Smooth muscle cell of bladder (primary cell): ENCODE data around the gene SLC4A9. TPM values are rescaled to one million over a fixed set of nuclear protein-coding genes. Genes with fewer than 3 reads are reported as not detected.

Source experiments
- total RNA-seq: library from RNA; depleted of rRNA; stranded (reverse); fragments of >200 nt; gene quantifications from 2 replicates; pipeline ENCODE4 v1.2.3, GENCODE V29; 2014

The SLC4A9 gene
- total RNA-seq, result not detected in 2 replicates

GRCh38 chr5:140360101-140360500 is at the start of gene SLC4A9:
TSS of gene SLC4A9 (plus strand) at chr5:140360194. CDS start at chr5:140360237, 43 bp downstream.

GRCh38 chr5:140346348-140347221 is 13.4 kb upstream of the SLC4A9 start, which contains the start of gene HBEGF:
TSS of gene HBEGF (minus strand) at chr5:140346603. CDS start at chr5:140346328, 275 bp downstream.

DNA sequence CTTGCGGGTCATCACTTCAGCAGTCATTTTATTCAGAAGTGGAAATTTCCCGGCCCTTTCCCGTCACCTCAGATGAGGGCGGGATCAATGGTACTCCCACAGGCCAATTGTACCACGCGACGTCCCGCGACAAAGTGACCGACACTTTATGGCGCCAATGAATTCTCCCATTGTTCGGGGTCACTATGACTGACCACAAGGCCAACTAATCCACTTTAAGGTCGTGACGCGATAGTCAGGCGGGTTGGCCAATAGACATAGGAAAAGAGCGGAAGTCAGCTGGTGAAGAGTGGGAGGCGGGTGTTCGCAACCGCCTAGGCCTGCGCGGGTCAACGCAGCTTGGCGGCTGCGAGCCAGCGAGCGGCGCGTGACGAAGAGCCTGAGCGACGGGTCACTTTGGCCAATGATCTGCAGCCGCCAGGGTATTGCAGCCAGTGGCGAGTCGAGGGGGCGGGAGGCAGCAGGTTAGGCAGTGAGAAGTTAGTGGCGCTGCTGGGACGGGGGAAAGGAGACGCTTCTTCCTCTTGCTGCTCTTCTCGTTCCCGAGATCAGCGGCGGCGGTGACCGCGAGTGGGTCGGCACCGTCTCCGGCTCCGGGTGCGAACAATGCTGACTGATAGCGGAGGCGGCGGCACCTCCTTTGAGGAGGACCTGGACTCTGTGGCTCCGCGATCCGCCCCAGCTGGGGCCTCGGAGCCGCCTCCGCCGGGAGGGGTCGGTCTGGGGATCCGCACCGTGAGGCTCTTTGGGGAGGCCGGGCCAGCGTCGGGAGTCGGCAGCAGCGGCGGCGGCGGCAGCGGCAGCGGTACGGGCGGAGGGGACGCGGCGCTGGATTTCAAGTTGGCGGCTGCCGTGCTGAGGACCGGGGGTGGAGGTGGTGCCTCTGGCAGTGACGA is 41.6 kb downstream of the SLC4A9 start, which contains the start of gene ANKHD1:
Gene ANKHD1, plus strand, starts transcription at position 472 of the 896 bp plus-strand sequence. Its CDS starts 135 bp downstream, at position 607.

Other genes with a start within 250 kb of the SLC4A9 start
- gene PURA, start 246.1 kb upstream of the SLC4A9 start, total RNA-seq, result 11.2 and 14.7 TPM in 2 replicates
- gene IGIP, start 234.3 kb upstream of the SLC4A9 start, total RNA-seq, result 6.5 and 11.0 TPM in 2 replicates
- gene CYSTM1, start 185.0 kb upstream of the SLC4A9 start, total RNA-seq, result 10.7 and 11.4 TPM in 2 replicates
- gene PFDN1, start 57.1 kb upstream of the SLC4A9 start, total RNA-seq, result 28.9 and 32.0 TPM in 2 replicates
- gene HBEGF, start 13.6 kb upstream of the SLC4A9 start, total RNA-seq, result 0.43 and 1.2 TPM in 2 replicates
- gene ANKHD1, start 41.6 kb downstream of the SLC4A9 start, total RNA-seq, result 42.4 and 49.6 TPM in 2 replicates
- gene EIF4EBP3, start 187.5 kb downstream of the SLC4A9 start, total RNA-seq, result 0.85 and 1.7 TPM in 2 replicates
- gene SRA1, start 197.3 kb downstream of the SLC4A9 start, total RNA-seq, result 35.7 and 53.0 TPM in 2 replicates
- 17.2 and 21.9 TPM in 2 replicates for gene APBB3, start 204.4 kb downstream of the SLC4A9 start, total RNA-seq
- gene SLC35A4, start 204.6 kb downstream of the SLC4A9 start, total RNA-seq, result 10.1 and 14.9 TPM in 2 replicates